HG03108 (cell line): ENCODE results near the gene CLSTN2.

Experiments
- ATAC-seq: cut with Tn5 transposase; IDR thresholded peaks from one replicate; pipeline ENCODE4 v1.9.1; 2021; ENCODE audit warnings: moderate library complexity; ENCODE audit not compliant: unreplicated experiment

CLSTN2 gene

GRCh38 chr3:140273542-140274195 is 338.7 kb downstream of the CLSTN2 start:
- no peak for ATAC-seq

GRCh38 chr3:140274429-140274828 is 339.4 kb downstream of the CLSTN2 start:
- ATAC-seq, result no peak

GRCh38 chr3:140276703-140277102 is 341.7 kb downstream of the CLSTN2 start:
- no peak for ATAC-seq

- ATAC-seq, result no peak
Measured at GRCh38 chr3:140277886-140278285, 342.9 kb downstream of the CLSTN2 start.

- no peak for ATAC-seq
Measured at GRCh38 chr3:140284372-140284771, 349.4 kb downstream of the CLSTN2 start.

GRCh38 chr3:140285380-140285779 is 350.4 kb downstream of the CLSTN2 start:
- ATAC-seq, result no peak

GRCh38 chr3:140288595-140288994 is 353.6 kb downstream of the CLSTN2 start:
- no peak for ATAC-seq

- ATAC-seq, result no peak
Measured at GRCh38 chr3:140290105-140290504, 355.1 kb downstream of the CLSTN2 start.

- no peak for ATAC-seq
Measured at GRCh38 chr3:140292170-140292569, 357.2 kb downstream of the CLSTN2 start.

- ATAC-seq, result no peak
Measured at GRCh38 chr3:140292684-140293083, 357.7 kb downstream of the CLSTN2 start.

- no peak for ATAC-seq
Measured at GRCh38 chr3:140294058-140294457, 359.1 kb downstream of the CLSTN2 start.

GRCh38 chr3:140296796-140297352 is 361.9 kb downstream of the CLSTN2 start:
- no peak for ATAC-seq

- no peak for ATAC-seq
Measured at GRCh38 chr3:140298043-140298442, 363.1 kb downstream of the CLSTN2 start.

GRCh38 chr3:140298569-140299070 is 363.6 kb downstream of the CLSTN2 start:
- ATAC-seq, result no peak

GRCh38 chr3:140303875-140304274 is 368.9 kb downstream of the CLSTN2 start:
- ATAC-seq, result no peak

- no peak for ATAC-seq
Measured at GRCh38 chr3:140308535-140308934, 373.6 kb downstream of the CLSTN2 start.

- ATAC-seq, result no peak
Measured at GRCh38 chr3:140311428-140311827, 376.4 kb downstream of the CLSTN2 start.

GRCh38 chr3:140315955-140316354 is 381.0 kb downstream of the CLSTN2 start:
- ATAC-seq, result no peak

- no peak for ATAC-seq
Measured at GRCh38 chr3:140316466-140316865, 381.5 kb downstream of the CLSTN2 start.

GRCh38 chr3:140316868-140317400 is 381.9 kb downstream of the CLSTN2 start:
- ATAC-seq, result no peak

- ATAC-seq, result no peak
Measured at GRCh38 chr3:140319739-140320138, 384.8 kb downstream of the CLSTN2 start.

- no peak for ATAC-seq
Measured at GRCh38 chr3:140323561-140323960, 388.6 kb downstream of the CLSTN2 start.
